NCI-H2196 treated with DMSO at 0.1 percent for 48 hours (cell line): ENCODE results near the gene SCUBE1.
A peak's percentile ranks its signal among the peaks of the same experiment; 100 is the strongest.
"Not testable (repeated sequence)": the region's sequence is repeated elsewhere in the genome, so short reads cannot be mapped to it uniquely, and the experiment has no call there.

Experiments
- DNase-seq: peaks from one replicate; lab custom pipeline; 2025; ENCODE audit not compliant: unreplicated experiment; lab: John Stamatoyannopoulos, UW

The SCUBE1 gene

GRCh38 chr22:43360576-43360975 is 17.4 kb upstream of the SCUBE1 start:
- DNase-seq: no peak

DNA sequence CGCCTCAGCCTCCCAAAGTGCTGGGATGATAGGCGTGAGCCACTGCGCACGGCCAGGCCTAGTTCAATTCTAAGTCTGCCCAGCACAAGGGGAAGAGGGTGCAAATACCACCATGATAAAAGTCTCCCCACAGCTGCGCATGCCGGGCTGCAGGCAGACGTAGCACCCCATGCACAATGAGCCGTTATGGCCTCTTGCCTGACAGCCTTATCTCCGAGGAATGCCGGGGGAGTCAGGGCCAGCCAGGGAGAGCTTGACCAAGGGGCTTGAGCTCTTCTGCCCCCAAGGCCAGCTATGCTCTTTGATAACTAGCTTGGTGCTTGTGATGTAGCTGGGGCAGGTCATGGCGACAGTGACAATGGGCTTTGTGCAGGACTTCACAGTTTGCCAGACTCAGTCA is 13.7 kb upstream of the SCUBE1 start:
- DNase-seq: no peak

GRCh38 chr22:43355688-43356087 is 12.5 kb upstream of the SCUBE1 start:
- DNase-seq: not testable (repeated sequence)

DNA sequence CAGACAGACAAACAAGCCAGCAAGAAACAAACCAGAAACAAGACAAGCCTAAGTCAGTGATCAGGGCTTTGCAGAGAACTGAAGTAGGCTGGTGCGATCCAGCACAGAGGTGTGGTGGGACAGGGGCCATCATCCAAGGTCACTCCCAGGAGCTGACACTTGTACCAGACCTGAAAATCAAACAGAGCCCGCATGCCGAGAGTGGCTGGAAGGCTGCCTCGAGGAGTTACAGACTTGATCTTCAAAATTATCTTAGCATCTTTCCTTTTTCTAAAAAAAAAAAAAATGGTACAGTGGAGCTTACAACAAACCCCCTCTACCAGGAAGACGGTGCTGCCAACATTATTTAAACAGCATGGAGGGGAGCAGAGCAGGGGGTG is 8.8 kb upstream of the SCUBE1 start:
- DNase-seq: no peak

- DNase-seq: no peak
Measured at GRCh38 chr22:43349636-43350035, 6.5 kb upstream of the SCUBE1 start.

DNA sequence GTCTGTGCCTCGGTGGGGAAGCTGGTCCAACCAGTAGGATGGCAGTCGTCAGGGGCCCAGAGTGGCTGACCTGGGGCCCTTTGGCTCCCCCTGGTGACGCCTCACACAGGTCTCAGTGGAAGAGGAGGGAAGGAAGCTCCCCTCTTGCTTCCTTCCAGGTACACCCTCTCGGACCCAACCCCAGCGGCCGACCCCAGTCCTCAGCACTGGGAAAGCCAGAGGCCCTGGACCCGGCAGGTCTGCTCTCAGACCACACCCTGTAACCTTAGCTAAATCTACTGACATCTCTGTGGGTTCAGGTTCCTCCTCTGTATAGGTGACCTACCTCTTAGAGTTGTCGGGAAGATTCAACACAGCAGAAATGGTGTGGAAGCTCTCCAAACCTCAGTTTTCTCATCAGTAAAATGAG is 3.4 kb upstream of the SCUBE1 start:
- peak; percentile 7 for DNase-seq

- no peak for DNase-seq
Measured at GRCh38 chr22:43345761-43346301, 2.7 kb upstream of the SCUBE1 start.

- DNase-seq: no peak
Measured at GRCh38 chr22:43345356-43345755, 2.2 kb upstream of the SCUBE1 start.

DNA sequence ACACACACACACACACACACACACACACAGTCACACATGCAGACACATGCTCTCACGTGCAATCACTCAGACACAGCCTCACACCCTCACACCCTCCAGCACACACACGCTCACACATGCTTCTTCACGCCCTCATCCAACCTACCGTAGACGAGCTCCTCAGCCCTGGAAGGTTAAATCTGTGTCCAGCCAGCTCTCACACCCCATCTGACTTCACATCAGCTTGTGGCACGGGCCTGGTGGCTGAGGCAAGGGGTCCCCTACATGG is 1.3 kb upstream of the SCUBE1 start:
- DNase-seq: no peak

GRCh38 chr22:43343670-43344519 is 723 bp upstream of the SCUBE1 start:
- no peak for DNase-seq

- no peak for DNase-seq
Measured at GRCh38 chr22:43342347-43343261, 568 bp downstream of the SCUBE1 start.

GRCh38 chr22:43341565-43341964 is 1.6 kb downstream of the SCUBE1 start:
- no peak for DNase-seq

- no peak for DNase-seq
Measured at GRCh38 chr22:43338766-43339345, 4.3 kb downstream of the SCUBE1 start.

DNA sequence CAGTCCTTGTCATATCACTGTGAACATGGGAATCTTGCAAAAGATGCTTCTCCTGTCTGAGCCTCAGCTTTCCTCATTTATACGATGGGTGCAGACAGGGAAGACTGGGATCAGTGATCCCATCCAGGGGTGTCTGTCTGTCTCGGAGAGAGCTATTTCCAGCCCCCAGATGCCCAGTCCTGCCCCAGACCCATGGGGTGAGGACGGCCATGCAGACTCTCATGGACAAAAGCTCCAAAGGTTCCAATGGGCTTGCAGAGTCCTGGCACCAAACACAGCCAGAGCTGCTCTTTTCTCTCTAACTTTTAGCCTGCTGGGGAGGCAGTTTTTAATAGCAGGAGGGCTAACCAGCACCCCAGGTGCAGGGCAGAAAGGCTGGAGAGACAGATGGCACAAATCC is 5.2 kb downstream of the SCUBE1 start:
- no peak for DNase-seq

DNA sequence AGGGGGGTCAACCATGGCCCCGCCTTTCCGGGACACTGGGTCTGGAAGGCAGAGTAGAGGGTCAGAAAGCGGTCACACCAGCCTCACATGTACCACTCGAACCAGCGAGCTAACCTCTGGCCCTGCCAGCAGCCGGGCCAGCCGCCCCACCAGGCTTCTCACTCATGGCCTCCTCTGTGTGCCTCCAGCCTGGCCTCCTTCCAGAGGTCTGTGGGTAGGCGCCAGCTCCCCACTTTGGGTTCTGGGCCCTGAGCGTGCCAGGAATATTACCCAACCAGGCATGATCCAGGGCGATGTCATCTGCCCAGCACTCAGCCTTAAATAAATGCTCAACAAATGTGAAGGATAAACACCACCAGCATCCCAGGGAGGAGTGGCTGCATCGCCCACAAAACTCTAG is 5.8 kb downstream of the SCUBE1 start:
- DNase-seq: no peak

GRCh38 chr22:43334378-43334777 is 8.8 kb downstream of the SCUBE1 start:
- DNase-seq: no peak

DNA sequence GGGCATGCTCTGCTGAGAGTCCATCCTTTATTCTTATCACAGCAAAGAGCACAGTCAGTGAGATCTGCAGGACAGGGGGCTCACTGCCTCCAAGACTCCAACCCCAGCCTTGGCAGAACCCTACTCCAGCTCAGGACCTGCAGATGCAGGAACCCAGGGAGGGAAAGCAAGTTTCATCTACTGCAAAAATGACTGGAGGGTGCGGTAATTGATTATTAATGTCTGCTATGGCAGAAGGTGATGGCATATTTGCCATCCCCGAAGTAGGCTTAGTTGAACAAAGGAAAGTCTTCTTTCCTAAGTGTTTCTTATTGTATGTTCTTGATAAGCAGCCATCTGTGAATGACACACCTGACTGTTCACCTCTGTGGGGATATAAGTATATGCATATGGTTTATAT is 9.2 kb downstream of the SCUBE1 start:
- no peak for DNase-seq

DNA sequence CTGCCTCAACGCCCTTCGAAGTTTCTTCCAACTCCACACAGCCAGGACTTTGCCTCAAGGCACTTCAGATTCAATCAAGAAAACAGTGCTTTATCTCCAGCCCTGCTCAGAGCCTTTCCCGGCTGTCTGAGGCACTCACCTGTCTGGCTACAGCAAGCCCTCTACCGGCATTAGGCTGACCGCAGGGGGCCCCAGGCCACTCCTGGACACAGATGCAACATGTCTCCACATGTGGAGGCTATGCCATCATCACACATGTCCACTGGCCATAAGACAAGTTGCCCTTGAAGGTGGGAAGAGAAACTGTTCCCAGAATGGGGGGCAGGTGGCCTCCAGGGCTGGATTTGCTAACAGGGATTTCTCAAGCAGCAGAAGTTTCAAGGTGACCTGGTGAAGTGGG is 10.0 kb downstream of the SCUBE1 start:
- no peak for DNase-seq

DNA sequence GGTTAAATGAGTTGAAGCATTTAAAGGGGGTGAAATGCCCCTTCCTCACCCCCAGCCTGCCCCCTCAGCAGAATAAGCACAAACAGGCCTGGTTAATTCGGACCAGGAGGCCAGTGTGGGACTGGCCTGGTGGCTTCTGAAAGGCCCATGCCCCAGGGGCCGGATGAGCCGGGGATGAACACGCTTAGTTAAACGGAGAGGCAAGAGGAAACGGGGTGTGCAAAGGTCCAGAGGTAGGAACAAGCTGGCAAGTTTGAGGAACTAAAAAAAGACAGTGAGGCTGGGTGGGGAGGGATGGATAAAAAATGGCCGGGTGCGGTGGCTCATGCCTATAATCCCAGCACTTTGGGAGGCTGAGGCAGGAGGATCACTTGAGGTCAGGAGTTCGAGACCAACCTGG is 11.5 kb downstream of the SCUBE1 start:
- DNase-seq: no peak

DNA sequence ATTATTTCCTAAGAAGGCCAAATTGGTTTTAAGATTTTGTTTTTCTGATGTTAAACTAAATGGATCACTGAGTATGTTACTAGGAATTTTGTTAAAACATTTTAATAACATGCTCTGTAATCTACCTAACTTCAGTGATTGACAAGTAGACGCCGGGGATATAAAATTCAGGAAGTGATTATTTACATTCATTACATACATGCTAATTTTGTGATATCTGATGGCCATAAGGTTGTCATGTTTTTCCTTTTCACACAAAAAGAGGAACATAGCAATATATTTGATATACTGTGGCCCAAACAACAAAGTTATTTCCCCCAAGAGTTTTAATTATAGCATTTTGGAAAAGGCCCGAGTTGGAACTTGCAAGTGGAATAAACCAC is 12.1 kb downstream of the SCUBE1 start:
- DNase-seq: no peak

GRCh38 chr22:43330178-43331068 is 12.7 kb downstream of the SCUBE1 start:
- DNase-seq: no peak
